SK-N-MC (cell line): ENCODE data around the gene MT1H.

Experiments
- EZH2 ChIP-seq: fragments of 200-600 bp; sonication (generic); IDR thresholded peaks from one replicate; pipeline ENCODE4 v1.6.1; 2017; ENCODE audit warnings: antibody characterized with exemption
- POLR2AphosphoS5 ChIP-seq: IDR thresholded peaks from 2 replicates; pipeline ENCODE4 v1.6.1; 2012; ENCODE audit warnings: mild to moderate bottlenecking, low read depth, low read length, borderline replicate concordance

DNA sequence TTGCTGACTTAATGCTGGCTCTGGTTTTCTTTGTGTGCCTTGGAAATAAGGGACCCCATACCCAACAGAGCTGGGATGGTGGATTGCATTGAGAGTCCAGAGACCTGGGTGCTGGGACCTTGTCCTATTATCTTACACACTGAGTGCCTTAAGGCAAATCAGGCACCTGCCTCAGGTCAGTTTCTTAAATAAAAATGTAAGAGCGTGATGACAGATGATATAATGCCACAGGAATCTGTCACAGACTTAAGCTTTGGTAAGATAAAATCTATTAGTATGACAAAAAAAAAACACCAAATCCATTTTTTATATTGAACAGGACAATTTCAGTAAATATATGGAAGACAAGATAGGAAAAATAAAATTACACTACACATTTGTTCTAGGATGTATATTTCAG lies 29.5 kb upstream of the MT1H start:
- TF ChIP-seq POLR2AphosphoS5: no peak
- no peak for TF ChIP-seq EZH2
